ENCODE results near the gene CNDP2. TPM values are rescaled to one million over a fixed set of nuclear protein-coding genes. Genes with fewer than 3 reads are reported as not detected.

CNDP2 gene
- total and polyA plus RNA-seq, 5 experiments from 2014 or later: 97.0 to 169 (median 139) TPM

DNA sequence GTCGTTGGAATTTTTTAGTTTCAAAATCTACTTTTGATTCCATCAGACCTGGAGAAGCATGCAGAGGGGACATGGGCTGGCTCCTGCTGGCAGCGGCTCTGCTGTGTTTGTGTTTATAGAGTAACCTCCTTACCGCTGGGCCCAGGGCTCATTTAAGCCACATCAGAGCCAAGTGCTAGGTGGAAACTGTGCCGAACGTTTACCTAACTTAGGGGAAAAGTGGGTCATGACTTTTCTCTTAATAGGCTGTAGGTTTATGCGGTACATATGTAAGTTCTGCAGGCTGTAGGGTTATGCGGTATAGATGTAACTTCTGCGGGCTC is 17.7 kb downstream of the CNDP2 start:
- Mint-ChIP-seq H3K4me3 (no peak overlapping the region), H3K4me1 (peaks cover 0 to 11% (median 5%) of the 10 kb centered on the region in 4 donors), H3K9me3 (no peaks in the 10 kb centered on the region), H3K27ac (no peak overlapping the region), H3K36me3 (peaks cover 0 to 91% (median 33%) of the 10 kb centered on the region in 3 donors), H3K27me3 (no peaks in the 10 kb centered on the region)
- DNase-seq: no peak
- ATAC-seq: no peak
- POLR2A ChIA-PET: no interaction called here

DNA sequence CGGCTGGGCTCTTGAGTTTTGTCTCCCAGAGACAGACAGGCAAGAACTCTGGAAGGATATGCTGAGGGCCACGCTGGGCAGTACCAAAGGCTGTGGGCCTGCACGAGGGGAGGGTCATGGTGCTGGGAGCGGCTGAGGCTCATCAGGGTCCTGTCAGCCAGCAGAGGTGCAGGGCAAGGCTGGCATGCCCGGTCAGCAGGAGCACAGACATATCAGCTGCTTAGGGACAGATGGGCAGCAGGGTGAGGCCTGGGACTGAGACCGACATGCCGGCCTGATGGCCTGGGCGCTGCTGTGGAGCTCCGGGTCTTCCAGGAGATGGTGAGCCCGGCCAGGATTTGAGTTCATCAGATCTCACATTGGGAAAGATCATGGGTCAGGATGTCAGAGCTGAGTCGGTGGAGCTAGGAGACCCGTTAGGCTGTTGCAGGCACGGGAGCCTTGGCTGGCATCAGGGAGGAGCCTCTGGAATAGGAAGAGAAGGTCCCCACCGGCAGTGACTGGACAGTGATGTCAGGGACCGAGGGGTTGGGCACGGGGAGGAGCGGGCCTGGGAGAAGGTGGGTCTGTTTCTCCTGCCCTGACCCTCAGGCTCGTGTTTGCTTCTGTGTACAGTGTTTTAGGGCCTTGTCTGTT is 18.8 kb downstream of the CNDP2 start:
- peaks cover 0 to 11% (median 5%) of the 10 kb centered on the region in 4 donors for H3K4me1 Mint-ChIP-seq
- H3K36me3 Mint-ChIP-seq: peaks cover 0 to 91% (median 35%) of the 10 kb centered on the region in 3 donors
- POLR2A ChIA-PET: interaction anchor here (0.5 kb wide), 1 partner anchor 82 kb away, joined by 3 read pairs; the partner anchor contains the start of gene ZNF407
- no peak overlapping the region for H3K4me3 Mint-ChIP-seq
- H3K27ac Mint-ChIP-seq: peak overlapping the region in 2 of 10 donors; percentile 27 to 63
- H3K27me3 Mint-ChIP-seq: no peaks in the 10 kb centered on the region
- ATAC-seq (no peak), DNase-seq (no peak)
- no peaks in the 10 kb centered on the region for H3K9me3 Mint-ChIP-seq

DNA sequence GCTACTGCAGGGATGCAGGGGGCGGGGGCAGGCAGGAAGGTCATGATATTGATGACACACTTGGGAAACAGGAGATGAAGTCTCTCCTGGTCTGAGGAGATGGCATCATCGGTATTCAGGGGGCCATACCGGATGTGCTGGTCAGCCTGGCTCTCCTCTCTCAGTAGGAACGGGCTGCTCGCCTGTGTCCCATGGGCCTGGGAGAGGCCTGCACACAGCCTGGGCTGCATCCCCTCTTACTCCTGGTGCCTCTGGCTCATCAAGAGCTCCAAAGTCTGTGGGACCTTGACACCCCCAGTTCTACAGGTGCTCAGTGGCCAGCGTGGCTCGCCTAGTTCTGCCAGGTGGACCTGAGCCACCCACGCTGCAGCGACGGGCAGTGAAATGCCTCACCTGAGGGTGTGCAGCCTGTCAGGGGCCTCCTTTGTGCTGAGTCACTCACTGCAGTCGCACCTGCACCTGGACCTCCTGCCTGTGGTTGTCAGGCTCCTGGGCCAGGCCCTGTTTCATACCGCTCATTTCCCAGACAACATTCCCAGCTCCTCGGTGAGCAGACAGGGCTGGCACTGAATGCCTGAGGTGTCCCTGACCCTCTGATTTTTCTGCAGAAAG is 19.6 kb downstream of the CNDP2 start:
- Mint-ChIP-seq H3K9me3 (peaks cover 0 to 2% (median 0%) of the 10 kb centered on the region in 9 donors), H3K27ac (no peak overlapping the region)

DNA sequence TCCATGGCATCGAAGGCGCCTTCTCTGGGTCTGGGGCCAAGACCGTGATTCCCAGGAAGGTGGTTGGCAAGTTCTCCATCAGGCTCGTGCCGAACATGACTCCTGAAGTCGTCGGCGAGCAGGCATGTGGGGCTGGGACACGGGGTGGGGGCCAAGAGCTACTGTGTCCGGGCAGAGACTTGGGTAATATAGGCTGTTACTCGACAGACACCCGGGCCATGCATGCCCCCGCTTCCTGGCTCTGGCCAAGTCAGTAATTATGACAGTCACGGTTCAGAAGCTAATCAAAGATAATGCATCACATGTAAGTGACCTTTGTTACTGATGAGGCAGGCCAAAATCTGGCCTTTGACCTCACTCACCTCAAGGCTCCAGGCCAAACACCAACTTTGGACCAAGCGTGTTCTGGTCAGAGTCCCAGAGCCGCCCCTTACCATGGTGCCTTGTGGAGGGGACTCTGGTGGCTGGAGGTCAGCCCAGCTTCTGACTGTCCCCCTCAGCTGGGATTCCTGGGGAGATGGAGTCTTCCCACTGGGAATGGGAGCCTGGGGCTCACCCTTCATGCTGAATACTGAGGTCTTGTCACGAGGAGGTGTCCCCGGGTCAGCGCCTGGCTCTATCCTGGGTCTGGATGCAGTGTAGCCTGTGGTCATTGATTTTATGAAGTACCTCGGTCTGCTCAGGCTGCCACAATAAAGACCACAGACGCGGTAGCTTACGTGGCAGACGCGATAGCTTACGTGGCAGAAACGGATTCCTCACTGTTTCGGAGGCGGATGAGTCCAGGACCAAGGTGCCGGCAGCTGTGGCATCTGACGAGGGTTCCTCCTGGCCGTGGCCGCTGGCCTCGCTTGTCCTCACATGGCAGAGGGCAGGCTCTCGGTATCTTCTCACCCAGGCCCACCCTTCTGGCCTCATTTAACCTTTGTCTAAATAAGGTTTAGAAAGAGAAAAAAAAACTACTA is 20.4 kb downstream of the CNDP2 start:
- ATAC-seq (no peak), DNase-seq (no peak)
- Mint-ChIP-seq H3K27ac (no peak overlapping the region), H3K4me3 (no peak overlapping the region), H3K36me3 (peaks cover 8 to 91% (median 42%) of the 10 kb centered on the region in 3 donors), H3K27me3 (no peaks in the 10 kb centered on the region), H3K4me1 (peaks cover 0 to 11% (median 5%) of the 10 kb centered on the region in 4 donors), H3K9me3 (peaks cover 0 to 2% (median 0%) of the 10 kb centered on the region in 9 donors)
- POLR2A ChIA-PET: no interaction called here

More for the DNA sequence above, 19.6 kb downstream of the CNDP2 start:
- ATAC-seq: no peak
- no peak for DNase-seq
- POLR2A ChIA-PET: no interaction called here
- Mint-ChIP-seq H3K27me3 (no peaks in the 10 kb centered on the region), H3K4me3 (no peak overlapping the region), H3K4me1 (peaks cover 0 to 11% (median 5%) of the 10 kb centered on the region in 4 donors), H3K36me3 (peaks cover under 1 to 91% (median 37%) of the 10 kb centered on the region in 3 donors)

DNA sequence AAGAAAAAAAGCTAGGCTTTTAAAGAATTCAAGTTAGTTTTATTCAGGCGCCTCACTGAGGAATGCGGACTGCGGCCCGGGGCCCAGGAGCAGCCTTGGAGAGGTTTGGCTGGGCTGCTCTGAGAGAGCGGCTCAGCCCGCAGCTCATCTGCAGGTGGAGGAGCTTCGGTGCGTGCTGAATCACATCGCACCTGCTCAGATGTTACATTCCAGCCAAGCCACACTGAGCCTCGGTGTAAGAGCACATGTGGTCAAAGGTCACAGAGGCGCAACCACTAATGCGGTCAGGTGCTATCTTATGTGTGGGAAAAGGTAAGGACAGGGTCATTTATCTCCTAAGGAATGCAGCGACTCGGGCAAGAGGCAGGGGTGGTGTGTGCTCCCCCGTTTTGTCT is 21.1 kb downstream of the CNDP2 start:
- Mint-ChIP-seq H3K4me1 (peaks cover 0 to 11% (median 5%) of the 10 kb centered on the region in 4 donors), H3K9me3 (peaks cover 0 to 2% (median 0%) of the 10 kb centered on the region in 9 donors), H3K36me3 (peaks cover 8 to 91% (median 41%) of the 10 kb centered on the region in 3 donors), H3K4me3 (no peak overlapping the region), H3K27ac (no peak overlapping the region), H3K27me3 (no peaks in the 10 kb centered on the region)
- no peak for DNase-seq
- no peak for ATAC-seq
- POLR2A ChIA-PET: no interaction called here

DNA sequence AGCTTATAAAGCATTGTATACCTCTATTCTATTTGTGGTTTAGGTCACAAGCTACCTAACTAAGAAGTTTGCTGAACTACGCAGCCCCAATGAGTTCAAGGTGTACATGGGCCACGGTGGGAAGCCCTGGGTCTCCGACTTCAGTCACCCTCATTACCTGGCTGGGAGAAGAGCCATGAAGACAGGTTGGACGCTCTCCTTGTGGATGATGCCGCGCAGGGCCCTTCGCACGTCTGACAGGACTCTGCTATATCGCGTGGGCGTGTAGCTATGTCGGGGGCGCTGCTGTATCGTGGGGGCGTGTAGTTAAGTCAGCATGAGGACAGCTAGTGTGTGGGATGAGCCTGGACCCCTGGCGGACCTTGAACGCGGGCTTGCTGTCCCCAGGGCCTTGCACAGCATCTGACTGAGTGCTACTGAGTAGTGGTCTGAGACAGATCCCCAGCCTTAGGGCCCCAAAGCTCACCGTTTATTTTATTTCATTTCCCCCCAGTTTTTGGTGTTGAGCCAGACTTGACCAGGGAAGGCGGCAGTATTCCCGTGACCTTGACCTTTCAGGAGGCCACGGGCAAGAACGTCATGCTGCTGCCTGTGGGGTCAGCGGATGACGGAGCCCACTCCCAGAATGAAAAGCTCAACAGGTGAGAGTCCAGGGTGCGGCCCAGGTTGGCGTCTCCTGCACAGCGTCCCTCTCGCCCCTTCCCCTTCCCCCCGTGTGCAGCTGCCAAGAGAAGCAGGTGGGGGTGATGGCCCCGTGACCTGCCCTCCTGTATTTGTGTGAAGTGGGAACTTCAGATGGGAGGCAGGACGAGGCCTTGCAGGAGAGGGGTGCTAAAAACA is 22.5 kb downstream of the CNDP2 start:
- Mint-ChIP-seq H3K27ac (peak overlapping the region in 1 of 10 donors; percentile 15), H3K4me3 (no peak overlapping the region), H3K27me3 (no peaks in the 10 kb centered on the region), H3K9me3 (peaks cover 0 to 2% (median 0%) of the 10 kb centered on the region in 9 donors), H3K4me1 (peaks cover 0 to 7% (median 3%) of the 10 kb centered on the region in 4 donors), H3K36me3 (peaks cover 8 to 77% (median 34%) of the 10 kb centered on the region in 3 donors)
- ATAC-seq (no peak), DNase-seq (no peak)
- POLR2A ChIA-PET: no interaction called here

DNA sequence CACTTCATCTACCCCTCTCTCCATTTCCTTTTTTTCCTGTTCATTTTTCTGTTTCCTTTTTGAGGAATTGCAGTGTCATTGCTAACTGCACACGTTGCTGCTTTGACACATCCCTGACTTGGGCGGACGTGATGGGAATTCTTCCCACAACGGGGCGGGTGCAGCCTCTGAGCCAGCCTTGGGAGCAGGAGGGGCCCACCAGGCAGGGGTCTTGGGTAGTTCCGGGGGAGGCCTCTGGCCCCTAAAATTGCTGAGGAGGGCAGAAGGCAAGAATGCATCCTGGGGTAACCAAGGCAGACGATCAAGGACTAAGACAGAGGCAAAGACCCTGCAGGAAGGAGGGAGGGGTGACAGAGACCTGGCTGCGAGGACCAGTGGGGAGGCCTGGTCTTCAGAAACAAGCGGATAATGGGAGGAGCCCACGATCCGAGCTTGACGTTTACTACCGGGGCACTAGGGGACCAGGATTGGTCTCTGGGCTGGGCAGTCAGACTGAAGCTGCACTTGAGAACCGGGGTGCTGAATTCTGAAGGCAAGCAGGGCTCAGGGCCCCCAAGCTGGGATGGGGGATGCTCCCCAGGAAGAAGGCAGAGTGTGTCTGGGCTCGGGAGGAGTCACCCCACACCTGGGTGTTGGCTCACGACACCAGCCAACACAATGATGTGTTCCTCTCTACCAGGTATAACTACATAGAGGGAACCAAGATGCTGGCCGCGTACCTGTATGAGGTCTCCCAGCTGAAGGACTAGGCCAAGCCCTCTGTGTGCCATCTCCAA is 23.3 kb downstream of the CNDP2 start:
- no peak for ATAC-seq
- H3K27me3 Mint-ChIP-seq: no peaks in the 10 kb centered on the region
- peaks cover 0 to 2% (median 0%) of the 10 kb centered on the region in 9 donors for H3K9me3 Mint-ChIP-seq
- no peak for DNase-seq
- POLR2A ChIA-PET: no interaction called here
- H3K27ac Mint-ChIP-seq: peak overlapping the region in 1 of 10 donors; percentile 19
- peaks cover 8 to 70% (median 34%) of the 10 kb centered on the region in 3 donors for H3K36me3 Mint-ChIP-seq
- H3K4me1 Mint-ChIP-seq: peaks cover 0 to 6% (median 3%) of the 10 kb centered on the region in 4 donors
- no peak overlapping the region for H3K4me3 Mint-ChIP-seq

DNA sequence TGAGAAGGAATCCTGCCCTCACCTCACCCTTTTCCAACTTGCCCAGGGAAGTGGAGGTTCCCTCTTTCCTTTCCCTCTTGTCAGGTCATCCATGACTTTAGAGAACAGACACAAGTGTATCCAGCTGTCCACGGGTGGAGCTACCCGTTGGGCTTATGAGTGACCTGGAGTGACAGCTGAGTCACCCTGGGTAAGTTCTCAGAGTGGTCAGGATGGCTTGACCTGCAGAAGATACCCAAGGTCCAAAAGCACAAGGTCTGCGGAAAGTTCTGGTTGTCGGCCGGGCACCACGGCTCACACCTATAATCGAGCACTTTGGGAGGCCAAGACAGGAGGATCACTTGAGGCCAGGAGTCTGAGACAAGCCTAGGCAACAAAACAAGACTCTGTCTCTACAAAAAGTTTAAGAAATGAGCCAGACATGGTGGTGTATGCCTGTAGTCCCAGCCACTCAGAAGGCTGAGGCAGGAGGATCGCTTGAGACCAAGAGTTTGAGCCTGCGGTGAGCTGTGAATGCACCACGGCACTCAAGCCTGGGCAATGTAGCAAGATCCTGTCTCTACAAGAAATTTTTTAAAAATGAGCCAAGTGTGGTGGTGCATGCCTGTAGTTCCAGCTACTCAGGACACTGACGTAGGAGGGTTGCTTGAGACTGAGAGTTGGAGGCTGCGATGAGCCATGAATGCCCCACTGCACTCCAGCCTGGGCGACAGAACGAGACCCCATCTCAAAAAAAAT is 24.1 kb downstream of the CNDP2 start:
- POLR2A ChIA-PET: no interaction called here

DNA sequence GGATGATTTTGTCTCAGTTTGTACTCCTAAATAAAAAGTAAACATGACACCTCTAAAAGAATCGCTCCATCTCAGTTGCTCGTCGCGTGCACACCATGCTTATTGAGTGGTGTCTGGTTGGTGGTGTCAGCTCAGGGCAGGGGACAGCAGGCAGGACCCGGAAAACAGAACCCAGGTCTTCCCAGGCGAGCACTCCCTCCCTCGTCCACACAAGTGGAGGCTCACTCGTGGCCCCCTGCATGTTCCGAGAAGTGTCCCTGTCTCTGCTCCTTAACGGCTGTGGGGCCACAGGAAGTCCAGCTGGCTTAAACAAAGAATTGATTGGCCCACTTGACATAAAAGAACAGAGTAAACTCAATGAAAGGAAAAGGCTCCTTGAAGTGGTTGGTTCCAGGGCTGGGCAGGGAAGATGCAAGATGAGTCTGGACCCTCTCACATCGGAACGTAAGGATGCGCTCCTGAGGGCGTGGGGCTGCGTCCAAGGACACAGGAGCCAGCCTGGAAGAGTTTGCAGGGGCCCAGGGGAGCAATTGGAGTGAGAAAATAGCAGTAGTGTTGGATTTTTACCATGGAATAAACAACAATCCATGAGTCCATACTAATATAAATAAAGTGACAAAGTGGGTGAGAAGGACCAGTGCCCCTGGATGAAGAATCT is 25.0 kb downstream of the CNDP2 start:
- peak overlapping the region in 4 of 10 donors; percentile 15 to 61 (median 56) for H3K27ac Mint-ChIP-seq
- no peaks in the 10 kb centered on the region for H3K27me3 Mint-ChIP-seq
- ATAC-seq (no peak), DNase-seq (no peak)
- peaks cover 0 to 3% (median 0%) of the 10 kb centered on the region in 4 donors for H3K4me1 Mint-ChIP-seq
- H3K4me3 Mint-ChIP-seq: no peak overlapping the region
- peaks cover 8 to 60% (median 33%) of the 10 kb centered on the region in 3 donors for H3K36me3 Mint-ChIP-seq
- H3K9me3 Mint-ChIP-seq: peaks cover 0 to 6% (median 0%) of the 10 kb centered on the region in 9 donors
- POLR2A ChIA-PET: no interaction called here

More for the DNA sequence above, 24.1 kb downstream of the CNDP2 start:
- Mint-ChIP-seq H3K27me3 (no peaks in the 10 kb centered on the region), H3K4me3 (no peak overlapping the region), H3K36me3 (peaks cover 8 to 63% (median 33%) of the 10 kb centered on the region in 3 donors), H3K4me1 (peaks cover 0 to 3% (median 0%) of the 10 kb centered on the region in 4 donors), H3K27ac (peak overlapping the region in 1 of 10 donors; percentile 37), H3K9me3 (peaks cover 0 to 4% (median 0%) of the 10 kb centered on the region in 9 donors)
- DNase-seq: no peak
- ATAC-seq: no peak

DNA sequence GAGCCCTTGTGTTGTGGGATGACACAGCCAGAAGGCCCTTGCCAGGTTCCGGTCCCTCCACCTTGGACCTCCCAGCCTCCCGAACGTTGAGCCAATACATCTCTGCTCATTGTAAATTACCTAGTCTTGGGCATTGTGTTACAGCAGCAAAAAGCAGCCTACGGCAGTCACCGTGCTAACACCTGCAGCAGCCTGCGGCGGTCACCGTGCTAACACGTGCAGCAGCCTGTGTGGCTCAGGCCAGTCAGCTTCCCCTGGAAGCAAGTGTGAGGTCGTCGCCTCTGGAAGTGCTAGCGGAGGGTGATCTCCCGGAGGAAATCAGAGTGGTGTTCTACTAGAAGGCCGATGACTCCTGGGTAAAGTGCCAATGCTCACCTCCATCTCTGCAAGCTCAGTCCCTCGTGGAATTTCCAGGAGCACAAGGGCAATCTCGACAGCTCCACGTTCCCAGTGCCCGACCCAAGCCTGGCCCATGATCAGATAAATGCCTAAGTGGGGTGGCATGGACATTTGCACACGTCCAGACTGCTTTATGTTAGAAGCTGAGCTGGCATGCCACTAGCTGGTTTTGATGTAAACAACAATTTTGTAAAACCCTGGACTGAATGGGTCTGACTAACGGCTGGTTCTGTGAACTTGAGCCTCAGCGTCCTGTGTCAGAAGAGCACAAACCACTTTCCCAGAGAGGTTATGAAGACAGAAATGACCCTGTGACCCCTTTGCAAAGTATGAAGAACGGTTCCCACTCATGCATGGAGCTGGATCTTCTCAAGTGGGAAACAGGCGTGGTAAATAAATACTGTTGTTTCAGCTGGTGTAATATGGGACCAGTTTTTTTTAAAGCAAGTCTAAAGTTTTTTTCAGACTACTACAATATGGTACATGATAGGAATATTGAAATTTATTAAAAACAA is 26.7 kb downstream of the CNDP2 start:
- DNase-seq (no peak), ATAC-seq (no peak)
- H3K27me3 Mint-ChIP-seq: no peaks in the 10 kb centered on the region
- POLR2A ChIA-PET: no interaction called here
- H3K9me3 Mint-ChIP-seq: peaks cover 0 to 7% (median 0%) of the 10 kb centered on the region in 9 donors
- peak overlapping the region in 3 of 10 donors; percentile 60 to 83 (median 66) for H3K27ac Mint-ChIP-seq
- no peak overlapping the region for H3K4me3 Mint-ChIP-seq
- H3K36me3 Mint-ChIP-seq: peaks cover 8 to 44% (median 26%) of the 10 kb centered on the region in 3 donors
- H3K4me1 Mint-ChIP-seq: peaks cover 0 to 3% (median 0%) of the 10 kb centered on the region in 4 donors

Data from naive thymus-derived CD8-positive, alpha-beta T cell (primary cell).